HEK293 (cell line): ENCODE measurements around the gene C20orf204.
A peak's percentile ranks its signal among the peaks of the same experiment; 100 is the strongest.

Source experiments
- MZF1 ChIP-seq: fragments of 450-650 bp; formaldehyde crosslinking; IDR thresholded peaks from 2 replicates; pipeline ENCODE4 v1.5.1; 2017; ENCODE audit warnings: missing biosample characterization, missing genetic modification characterization, borderline replicate concordance
- PRDM1 ChIP-seq: fragments of 450-650 bp; formaldehyde crosslinking; IDR thresholded peaks from 2 replicates; pipeline ENCODE4; 2016; ENCODE audit warnings: missing biosample characterization, missing genetic modification characterization
- SALL2 ChIP-seq: fragments of 450-650 bp; formaldehyde crosslinking; IDR thresholded peaks from 2 replicates; pipeline ENCODE4 v1.5.0; 2017; ENCODE audit warnings: missing biosample characterization, mild to moderate bottlenecking, missing genetic modification characterization, borderline replicate concordance
- SCRT2 ChIP-seq: fragments of 450-650 bp; formaldehyde crosslinking; IDR thresholded peaks from 2 replicates; pipeline ENCODE4 v1.5.1; 2016; ENCODE audit warnings: missing biosample characterization, missing genetic modification characterization
- WT1 ChIP-seq: fragments of 450-650 bp; formaldehyde crosslinking; IDR thresholded peaks from 2 replicates; pipeline ENCODE4 v1.5.1; 2016; ENCODE audit warnings: missing biosample characterization, missing genetic modification characterization
- ZBTB20 ChIP-seq: fragments of 450-650 bp; formaldehyde crosslinking; IDR thresholded peaks from 2 replicates; pipeline ENCODE4 v1.5.1; 2016; ENCODE audit warnings: missing biosample characterization, missing genetic modification characterization
- ZBTB44 ChIP-seq: fragments of 450-650 bp; IDR thresholded peaks from 2 replicates; pipeline ENCODE4 v1.5.1; 2018; ENCODE audit warnings: missing biosample characterization, mild to moderate bottlenecking, missing genetic modification characterization
- ZBTB49 ChIP-seq: fragments of 450-650 bp; formaldehyde crosslinking; IDR thresholded peaks from 2 replicates; pipeline ENCODE4 v1.5.1; 2016; ENCODE audit warnings: missing biosample characterization, missing genetic modification characterization, low read depth
- ZNF10 ChIP-seq: fragments of 450-650 bp; formaldehyde crosslinking; IDR thresholded peaks from 2 replicates; pipeline ENCODE4 v1.5.1; 2017; ENCODE audit warnings: missing biosample characterization, missing genetic modification characterization
- ZNF146 ChIP-seq: fragments of 450-650 bp; formaldehyde crosslinking; IDR thresholded peaks from 2 replicates; pipeline ENCODE4 v1.5.1; 2016; ENCODE audit warnings: missing biosample characterization, missing genetic modification characterization
- ZNF18 ChIP-seq: fragments of 450-650 bp; formaldehyde crosslinking; IDR thresholded peaks from 2 replicates; pipeline ENCODE4 v1.5.1; 2016; ENCODE audit warnings: missing biosample characterization, missing genetic modification characterization
- ZNF202 ChIP-seq: fragments of 450-650 bp; formaldehyde crosslinking; IDR thresholded peaks from 2 replicates; pipeline ENCODE4 v1.5.1; 2016; ENCODE audit warnings: missing biosample characterization, missing genetic modification characterization, borderline replicate concordance
- ZNF274 ChIP-seq, 2 experiments: fragments of 200-500 bp in 1 of 2; fragments of 450-650 bp in 1 of 2; sonication (Bioruptor generic) in 1 of 2; formaldehyde crosslinking in 1 of 2; IDR thresholded peaks; 2 replicates each; pipeline versions ENCODE4 v1.5.1 to v1.6.1; 2014 to 2016; ENCODE audit warnings: borderline replicate concordance in 1 of 2, inconsistent platforms in 1 of 2, low read length in 1 of 2, missing biosample characterization in 1 of 2, missing genetic modification characterization in 1 of 2
- ZNF292 ChIP-seq: fragments of 450-650 bp; formaldehyde crosslinking; IDR thresholded peaks from 2 replicates; pipeline ENCODE4 v1.5.1; 2016; ENCODE audit warnings: low read depth, missing biosample characterization, missing genetic modification characterization, borderline replicate concordance
- ZNF350 ChIP-seq: fragments of 450-650 bp; formaldehyde crosslinking; IDR thresholded peaks from 2 replicates; pipeline ENCODE4 v1.5.0; 2017; ENCODE audit warnings: missing biosample characterization, mild to moderate bottlenecking, missing genetic modification characterization
- ZNF354C ChIP-seq: fragments of 450-650 bp; formaldehyde crosslinking; IDR thresholded peaks from 2 replicates; pipeline ENCODE4 v1.5.1; 2016; ENCODE audit warnings: missing biosample characterization, missing genetic modification characterization, low read depth, borderline replicate concordance
- ZNF48 ChIP-seq: fragments of 450-650 bp; formaldehyde crosslinking; IDR thresholded peaks from 2 replicates; pipeline ENCODE4 v1.5.1; 2016; ENCODE audit warnings: missing biosample characterization, missing genetic modification characterization
- ZNF530 ChIP-seq: fragments of 450-650 bp; formaldehyde crosslinking; IDR thresholded peaks from 2 replicates; pipeline ENCODE4 v1.5.1; 2016; ENCODE audit warnings: low read depth, missing biosample characterization, missing genetic modification characterization
- ZNF544 ChIP-seq: fragments of 450-650 bp; formaldehyde crosslinking; IDR thresholded peaks from 2 replicates; pipeline ENCODE4 v1.5.0; 2017; ENCODE audit warnings: missing biosample characterization, missing genetic modification characterization
- ZNF549 ChIP-seq: fragments of 450-650 bp; IDR thresholded peaks from 2 replicates; pipeline ENCODE4 v1.5.1; 2018; ENCODE audit warnings: missing biosample characterization, missing genetic modification characterization, mild to moderate bottlenecking, inconsistent platforms, moderate library complexity
- ZNF555 ChIP-seq: fragments of 450-650 bp; formaldehyde crosslinking; conservative IDR thresholded peaks from 2 replicates; pipeline ENCODE4 v1.5.1; 2017; ENCODE audit warnings: missing biosample characterization, mild to moderate bottlenecking, missing genetic modification characterization, inconsistent platforms
- ZNF704 ChIP-seq: fragments of 450-650 bp; formaldehyde crosslinking; IDR thresholded peaks from 2 replicates; pipeline ENCODE4 v1.5.1; 2016; ENCODE audit warnings: missing biosample characterization, missing genetic modification characterization
- ZXDB ChIP-seq: fragments of 450-650 bp; formaldehyde crosslinking; IDR thresholded peaks from 2 replicates; pipeline ENCODE4 v1.5.1; 2016; ENCODE audit warnings: missing biosample characterization, missing genetic modification characterization
- TF ChIP-seq, protein P1 (sequence below): fragments of 450-650 bp; IDR thresholded peaks from 2 replicates; pipeline ENCODE4 v1.5.1; 2018; ENCODE audit warnings: missing biosample characterization, missing genetic modification characterization
- TF ChIP-seq, protein P2 (sequence below): fragments of 450-650 bp; formaldehyde crosslinking; IDR thresholded peaks from 2 replicates; pipeline ENCODE4 v1.5.1; 2016; ENCODE audit warnings: missing biosample characterization, missing genetic modification characterization
- TF ChIP-seq, protein P3 (sequence below): IDR thresholded peaks from 2 replicates; pipeline ENCODE4 v1.6.1; 2011; ENCODE audit warnings: mild to moderate bottlenecking, low read depth, low read length, borderline replicate concordance

C20orf204 gene

GRCh38 chr20:64001607-64002011 is 34.4 kb upstream of the C20orf204 start (continued):
- TF ChIP-seq PRDM1 (tag by site-specific recombination) (no peak), ZBTB49 (tag by site-specific recombination) (no peak), ZNF10 (tag by site-specific recombination) (peak; percentile 74), ZBTB44 (tag by site-specific recombination) (peak; percentile 73), ZNF350 (tag by site-specific recombination) (no peak), ZNF530 (tag by site-specific recombination) (no peak), ZNF202 (tag by site-specific recombination) (no peak), ZNF48 (tag by site-specific recombination) (no peak), SCRT2 (tag by site-specific recombination) (no peak), ZNF544 (tag by site-specific recombination) (no peak), ZNF549 (no peak), ZBTB20 (tag by site-specific recombination) (peak; percentile 59), ZNF274 (IDR thresholded peaks at IDR 0.05; ENCODE audit: low read length) (no peak), ZNF274 (tag by site-specific recombination; IDR thresholded peaks at IDR 0.05; ENCODE audit: borderline replicate concordance) (no peak), ZNF704 (tag by site-specific recombination) (no peak), ZNF146 (tag by site-specific recombination) (no peak), MZF1 (no peak), WT1 (tag by site-specific recombination) (peak; percentile 71), ZNF18 (tag by site-specific recombination) (peak; percentile 90; the same call in 1 of the 2 replicates), ZXDB (peak; percentile 89), ZNF354C (no peak), SALL2 (tag by site-specific recombination) (no peak), ZNF292 (tag by site-specific recombination) (no peak), ZNF555 (no peak)
- TF ChIP-seq, protein P1, sequence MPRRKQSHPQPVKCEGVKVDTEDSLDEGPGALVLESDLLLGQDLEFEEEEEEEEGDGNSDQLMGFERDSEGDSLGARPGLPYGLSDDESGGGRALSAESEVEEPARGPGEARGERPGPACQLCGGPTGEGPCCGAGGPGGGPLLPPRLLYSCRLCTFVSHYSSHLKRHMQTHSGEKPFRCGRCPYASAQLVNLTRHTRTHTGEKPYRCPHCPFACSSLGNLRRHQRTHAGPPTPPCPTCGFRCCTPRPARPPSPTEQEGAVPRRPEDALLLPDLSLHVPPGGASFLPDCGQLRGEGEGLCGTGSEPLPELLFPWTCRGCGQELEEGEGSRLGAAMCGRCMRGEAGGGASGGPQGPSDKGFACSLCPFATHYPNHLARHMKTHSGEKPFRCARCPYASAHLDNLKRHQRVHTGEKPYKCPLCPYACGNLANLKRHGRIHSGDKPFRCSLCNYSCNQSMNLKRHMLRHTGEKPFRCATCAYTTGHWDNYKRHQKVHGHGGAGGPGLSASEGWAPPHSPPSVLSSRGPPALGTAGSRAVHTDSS (tag by site-specific recombination): no peak
- TF ChIP-seq, protein P2, sequence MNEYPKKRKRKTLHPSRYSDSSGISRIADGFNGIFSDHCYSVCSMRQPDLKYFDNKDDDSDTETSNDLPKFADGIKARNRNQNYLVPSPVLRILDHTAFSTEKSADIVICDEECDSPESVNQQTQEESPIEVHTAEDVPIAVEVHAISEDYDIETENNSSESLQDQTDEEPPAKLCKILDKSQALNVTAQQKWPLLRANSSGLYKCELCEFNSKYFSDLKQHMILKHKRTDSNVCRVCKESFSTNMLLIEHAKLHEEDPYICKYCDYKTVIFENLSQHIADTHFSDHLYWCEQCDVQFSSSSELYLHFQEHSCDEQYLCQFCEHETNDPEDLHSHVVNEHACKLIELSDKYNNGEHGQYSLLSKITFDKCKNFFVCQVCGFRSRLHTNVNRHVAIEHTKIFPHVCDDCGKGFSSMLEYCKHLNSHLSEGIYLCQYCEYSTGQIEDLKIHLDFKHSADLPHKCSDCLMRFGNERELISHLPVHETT: no peak
- TF ChIP-seq, protein P3, sequence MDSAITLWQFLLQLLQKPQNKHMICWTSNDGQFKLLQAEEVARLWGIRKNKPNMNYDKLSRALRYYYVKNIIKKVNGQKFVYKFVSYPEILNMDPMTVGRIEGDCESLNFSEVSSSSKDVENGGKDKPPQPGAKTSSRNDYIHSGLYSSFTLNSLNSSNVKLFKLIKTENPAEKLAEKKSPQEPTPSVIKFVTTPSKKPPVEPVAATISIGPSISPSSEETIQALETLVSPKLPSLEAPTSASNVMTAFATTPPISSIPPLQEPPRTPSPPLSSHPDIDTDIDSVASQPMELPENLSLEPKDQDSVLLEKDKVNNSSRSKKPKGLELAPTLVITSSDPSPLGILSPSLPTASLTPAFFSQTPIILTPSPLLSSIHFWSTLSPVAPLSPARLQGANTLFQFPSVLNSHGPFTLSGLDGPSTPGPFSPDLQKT: no peak
